Panc1 (cell line): ENCODE data around the gene ADARB1. TPM values are rescaled to one million over a fixed set of nuclear protein-coding genes. Genes with fewer than 3 reads are reported as not detected.

Experiments
- ATAC-seq: fragments of 200-7000 bp; cut with Tn5 transposase; 2 replicates; pipeline ENCODE4 v1.9.1; 2020; ENCODE audit warnings: mild to moderate bottlenecking, moderate library complexity
- BruUV-seq: library from RNA; stranded (reverse); fragments of 400-500 nt; replicated peaks from 2 replicates; lab custom pipeline; 2021; lab: Mats Ljungman, UMichigan
- CTCF ChIA-PET: fragments of 300-600 bp; sonication (Branson Sonifier 250); formaldehyde crosslinking; loops from one replicate; lab custom pipeline; 2022; ENCODE audit warnings: antibody characterized with exemption; lab: Charles Lee
- POLR2A ChIA-PET: fragments of 300-600 bp; sonication (Branson Sonifier 250); formaldehyde crosslinking; loops from one replicate; lab custom pipeline; 2022; ENCODE audit warnings: antibody characterized with exemption; lab: Charles Lee
- DNase-seq: peaks from one replicate; pipeline ENCODE4 v3.0.0-alpha.2; 2010; ENCODE audit warnings: low read depth, low spot score
- H3K27ac ChIP-seq: 2 replicates; pipeline ENCODE4 v1.5.1; 2011; ENCODE audit warnings: mild to moderate bottlenecking, low read length, inconsistent platforms
- H3K27me3 ChIP-seq: fragments of 200-500 bp; sonication (Bioruptor generic); 2 replicates; pipeline ENCODE4 v1.6.0; 2014; ENCODE audit warnings: low read length, inconsistent platforms; ENCODE audit not compliant: control insufficient read depth, insufficient read depth
- H3K36me3 ChIP-seq: fragments of 200-500 bp; sonication (Bioruptor generic); 2 replicates; pipeline ENCODE4 v1.5.1; 2014; ENCODE audit warnings: inconsistent platforms, mild to moderate bottlenecking, low read length, moderate library complexity; ENCODE audit not compliant: control insufficient read depth, insufficient read depth
- H3K4me1 ChIP-seq: 2 replicates; pipeline ENCODE4 v1.5.1; 2011; ENCODE audit warnings: inconsistent platforms, mild to moderate bottlenecking, low read length, moderate library complexity; ENCODE audit not compliant: control insufficient read depth, insufficient read depth
- H3K4me3 ChIP-seq, 2 experiments: 2 replicates each; pipeline ENCODE4 v1.5.1; 2011 to 2012; ENCODE audit warnings: low read depth in 2 of 2, low read length in 2 of 2, mild to moderate bottlenecking in 2 of 2, inconsistent platforms in 1 of 2, moderate library complexity in 1 of 2
- H3K9me3 ChIP-seq: fragments of 200-500 bp; sonication (Bioruptor generic); 2 replicates; pipeline ENCODE4 v1.5.1; 2014; ENCODE audit warnings: low read depth, mild to moderate bottlenecking, inconsistent platforms, low read length, moderate library complexity; ENCODE audit not compliant: control insufficient read depth, insufficient read depth
- CTCF ChIP-seq: fragments of 450-650 bp; IDR thresholded peaks from 2 replicates; pipeline ENCODE4 v1.5.1; 2017; ENCODE audit warnings: mild to moderate bottlenecking
- POLR2AphosphoS5 ChIP-seq: IDR thresholded peaks from 2 replicates; pipeline ENCODE4 v1.6.1; 2012; ENCODE audit warnings: mild to moderate bottlenecking, low read depth, low read length, moderate library complexity
- REST ChIP-seq, 2 experiments: IDR thresholded peaks; 2 replicates each; pipeline ENCODE4 v1.6.1; 2011 to 2012; ENCODE audit warnings: low read depth in 2 of 2, control low read depth in 1 of 2, low read length in 1 of 2, mild to moderate bottlenecking in 1 of 2, moderate library complexity in 1 of 2; ENCODE audit not compliant: insufficient read depth in 1 of 2
- SIN3A ChIP-seq: IDR thresholded peaks from 2 replicates; pipeline ENCODE4 v1.6.1; 2012; ENCODE audit warnings: low read depth, mild to moderate bottlenecking, low read length, moderate library complexity, borderline replicate concordance; ENCODE audit not compliant: insufficient read depth
- TCF7L2 ChIP-seq: IDR thresholded peaks from 2 replicates; pipeline ENCODE4 v1.6.1; 2011; ENCODE audit warnings: mild to moderate bottlenecking, low read depth, low read length, inconsistent platforms
- in situ Hi-C: cut with HindIII; loops from 2 replicates; pipeline ENCODE4 v1.10.0; 2016; ENCODE audit warnings: low sequenced_read_pairs, low pct_unique_long_range_greater_than_20kb
- intact Hi-C: fragments of 100-400 bp; cut with micrococcal nuclease; formaldehyde crosslinking; loops from one replicate; pipeline ENCODE4 v1.10.0; 2022; ENCODE audit not compliant: unreplicated experiment
- total RNA-seq: library from RNA; stranded (reverse); gene quantifications from one replicate; pipeline ENCODE4 v1.2.1, GENCODE V29; 2021; ENCODE audit not compliant: unreplicated experiment

ADARB1 gene
- total RNA-seq, 1 experiment from 2014 or later, result 15.0 TPM

DNA sequence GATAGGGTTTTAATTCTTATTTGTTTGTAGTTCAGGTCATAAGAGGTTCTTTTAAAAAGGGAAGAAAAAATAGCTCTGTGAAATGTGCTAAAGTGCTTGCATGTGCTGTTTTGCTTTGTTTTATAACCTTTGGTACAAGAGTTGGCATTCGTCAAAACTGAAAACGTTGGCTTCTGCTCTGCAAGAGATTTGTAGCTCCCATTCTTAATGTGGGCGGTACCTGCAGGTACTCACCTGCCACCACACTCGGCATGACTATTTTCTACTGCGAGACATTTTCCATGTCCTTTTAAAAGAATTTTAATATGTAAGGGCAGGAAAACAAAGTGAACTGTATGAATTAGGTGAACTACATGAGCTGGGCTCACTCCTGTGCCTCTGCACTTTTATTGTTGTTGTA lies 92.6 kb downstream of the ADARB1 start:
- ChIA-PET POLR2A (interaction anchor here (0.6 kb wide), 1 partner anchor 270 kb away, joined by 7 read pairs; no protein-coding TSS in a partner anchor), CTCF (no interaction called here)
- BruUV-seq, result no TSS peak

DNA sequence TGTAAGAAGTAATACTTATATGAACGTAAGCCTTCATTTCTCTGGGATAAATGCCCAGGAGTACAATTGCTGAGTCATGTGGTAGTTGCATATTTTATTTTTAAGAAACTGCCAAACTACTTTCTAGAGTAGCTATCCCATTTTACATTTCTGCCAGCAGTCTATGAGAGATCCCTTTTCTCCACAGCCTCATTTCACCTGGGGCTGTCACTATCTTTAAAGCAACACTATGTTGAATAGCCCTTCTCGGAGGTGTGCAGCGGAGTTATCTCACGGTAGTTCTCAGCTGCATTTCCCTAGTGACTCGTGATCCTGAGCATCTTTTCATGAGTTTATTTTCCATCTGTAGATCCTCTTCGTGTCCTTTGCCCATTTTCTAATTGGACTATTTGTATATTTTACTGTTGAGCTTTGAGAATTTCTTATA lies 93.4 kb downstream of the ADARB1 start:
- ChIA-PET POLR2A (no interaction called here), CTCF (no interaction called here)
- no peak for DNase-seq
- intact Hi-C loops, result no loop called here
- in situ Hi-C loops, result no loop called here
- H3K36me3 ChIP-seq, result no peaks in the 10 kb centered on the region
- no peaks in the 10 kb centered on the region for H3K27me3 ChIP-seq
- no peaks in the 10 kb centered on the region for H3K4me1 ChIP-seq
- H3K4me3 ChIP-seq, result no peak overlapping the region
- BruUV-seq, result no TSS peak
- ATAC-seq, result no peak
- TF ChIP-seq SIN3A (no peak), REST (IDR thresholded peaks at IDR 0.05; ENCODE audit: insufficient read depth in 1 of 2, low read depth in 2 of 2, low read length in 1 of 2) (no peak), POLR2AphosphoS5 (no peak), CTCF (no peak), TCF7L2 (no peak)
- H3K27ac ChIP-seq, result no peak overlapping the region
- no peaks in the 10 kb centered on the region for H3K9me3 ChIP-seq

More for the DNA sequence above, 92.6 kb downstream of the ADARB1 start:
- TF ChIP-seq CTCF (no peak), REST (IDR thresholded peaks at IDR 0.05; ENCODE audit: insufficient read depth in 1 of 2, low read depth in 2 of 2, low read length in 1 of 2) (no peak), POLR2AphosphoS5 (no peak), SIN3A (no peak), TCF7L2 (no peak)
- Histone ChIP-seq H3K36me3 (no peaks in the 10 kb centered on the region), H3K4me3 (no peak overlapping the region), H3K9me3 (no peaks in the 10 kb centered on the region), H3K4me1 (no peaks in the 10 kb centered on the region), H3K27ac (no peak overlapping the region), H3K27me3 (no peaks in the 10 kb centered on the region)
- in situ Hi-C loops, result no loop called here
- DNase-seq (no peak), ATAC-seq (no peak)
- intact Hi-C loops, result no loop called here
